Effector memory CD8-positive, alpha-beta T cell (primary cell): Measurements from ENCODE around the gene SMIM13.
"Not testable (repeated sequence)": the region's sequence is repeated elsewhere in the genome, so short reads cannot be mapped to it uniquely, and the experiment has no call there.

Experiments used
- ATAC-seq: fragments of 150-1000 bp; cut with Tn5 transposase; replicated peaks from 2 replicates; pipeline ENCODE4 v1.10.0; 2021; ENCODE audit warnings: mild to moderate bottlenecking, moderate library complexity
- DNase-seq, 3 experiments: peaks; one replicate each; pipeline ENCODE4 v3.0.0; 2021
- H3K27ac Mint-ChIP-seq, 2 donors: one replicate each; pipeline ENCODE4 v1.8.0; 2022; ENCODE audit warnings: mild to moderate bottlenecking in 2 of 2, mixed read lengths in 2 of 2, moderate library complexity in 2 of 2
- H3K27me3 Mint-ChIP-seq, 2 donors: one replicate each; pipeline ENCODE4 v1.8.0; 2022; ENCODE audit warnings: mixed read lengths in 2 of 2
- H3K36me3 Mint-ChIP-seq: one replicate; pipeline ENCODE4 v1.8.0; 2022; ENCODE audit warnings: mild to moderate bottlenecking, moderate library complexity, mixed read lengths; ENCODE audit not compliant: insufficient read depth
- H3K4me1 Mint-ChIP-seq, 2 donors: one replicate each; pipeline ENCODE4 v1.8.0; 2022; ENCODE audit warnings: low read depth in 2 of 2, mixed read lengths in 2 of 2
- H3K4me3 Mint-ChIP-seq, 2 donors: one replicate each; pipeline ENCODE4 v1.8.0; 2022; ENCODE audit warnings: mild to moderate bottlenecking in 2 of 2, mixed read lengths in 2 of 2, moderate library complexity in 2 of 2
- H3K9me3 Mint-ChIP-seq, 2 donors: one replicate each; pipeline ENCODE4 v1.8.0; 2022; ENCODE audit warnings: mixed read lengths in 2 of 2

Gene SMIM13

GRCh38 chr6:11066505-11067347 lies 26.9 kb upstream of the SMIM13 start:
- Mint-ChIP-seq H3K27ac (no peak overlapping the region), H3K9me3 (no peaks in the 10 kb centered on the region), H3K4me1 (no peaks in the 10 kb centered on the region), H3K27me3 (peaks cover 0 to 22% of the 10 kb centered on the region in 2 donors), H3K4me3 (no peak overlapping the region), H3K36me3 (peaks cover 2% of the 10 kb centered on the region)
- ATAC-seq (no peak), DNase-seq (no peak)

DNA sequence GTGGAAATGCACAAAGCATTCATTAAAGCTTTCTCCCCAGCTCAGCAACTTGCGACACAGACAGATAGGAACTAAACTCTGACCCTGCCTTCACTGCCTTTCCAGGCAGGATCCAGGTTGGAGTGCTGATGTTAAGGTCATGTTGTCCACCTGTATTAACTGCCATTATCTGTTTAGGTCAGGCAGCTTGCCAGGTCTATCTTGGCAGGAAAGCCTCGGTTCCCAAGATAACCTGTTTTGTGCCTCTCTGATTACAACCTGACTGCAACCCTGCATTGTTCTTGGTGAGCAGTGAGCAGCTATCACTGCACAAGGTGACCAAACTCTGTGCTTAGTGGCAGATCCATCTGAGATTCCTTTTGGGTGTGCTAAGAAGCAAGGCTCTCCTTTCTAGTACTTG lies 26.3 kb upstream of the SMIM13 start:
- ATAC-seq (no peak), DNase-seq (no peak)
- no peak overlapping the region for H3K27ac Mint-ChIP-seq
- H3K4me1 Mint-ChIP-seq, result no peaks in the 10 kb centered on the region
- H3K36me3 Mint-ChIP-seq, result peaks cover 2% of the 10 kb centered on the region
- no peak overlapping the region for H3K4me3 Mint-ChIP-seq
- H3K27me3 Mint-ChIP-seq, result peaks cover 0 to 25% of the 10 kb centered on the region in 2 donors
- H3K9me3 Mint-ChIP-seq, result no peaks in the 10 kb centered on the region

GRCh38 chr6:11069760-11070159 lies 23.9 kb upstream of the SMIM13 start:
- no peak overlapping the region for H3K27ac Mint-ChIP-seq
- H3K9me3 Mint-ChIP-seq, result no peaks in the 10 kb centered on the region
- peaks cover 2% of the 10 kb centered on the region for H3K36me3 Mint-ChIP-seq
- H3K4me1 Mint-ChIP-seq, result no peaks in the 10 kb centered on the region
- DNase-seq (no peak), ATAC-seq (no peak)
- H3K4me3 Mint-ChIP-seq, result no peak overlapping the region
- H3K27me3 Mint-ChIP-seq, result peaks cover 0 to 11% of the 10 kb centered on the region in 2 donors

- Mint-ChIP-seq H3K36me3 (peaks cover 2% of the 10 kb centered on the region), H3K27ac (no peak overlapping the region), H3K27me3 (peaks cover 0 to 11% of the 10 kb centered on the region in 2 donors), H3K9me3 (no peaks in the 10 kb centered on the region), H3K4me1 (no peaks in the 10 kb centered on the region), H3K4me3 (no peak overlapping the region)
- DNase-seq (no peak), ATAC-seq (no peak)
Observed at GRCh38 chr6:11072101-11072500, 21.5 kb upstream of the SMIM13 start.

GRCh38 chr6:11076540-11076939 lies 17.1 kb upstream of the SMIM13 start:
- no peak overlapping the region for H3K4me3 Mint-ChIP-seq
- DNase-seq, result no peak
- no peaks in the 10 kb centered on the region for H3K4me1 Mint-ChIP-seq
- no peaks in the 10 kb centered on the region for H3K9me3 Mint-ChIP-seq
- no peak overlapping the region for H3K27ac Mint-ChIP-seq
- peaks cover 0 to 6% of the 10 kb centered on the region in 2 donors for H3K27me3 Mint-ChIP-seq
- H3K36me3 Mint-ChIP-seq, result no peaks in the 10 kb centered on the region
- no peak for ATAC-seq

DNA sequence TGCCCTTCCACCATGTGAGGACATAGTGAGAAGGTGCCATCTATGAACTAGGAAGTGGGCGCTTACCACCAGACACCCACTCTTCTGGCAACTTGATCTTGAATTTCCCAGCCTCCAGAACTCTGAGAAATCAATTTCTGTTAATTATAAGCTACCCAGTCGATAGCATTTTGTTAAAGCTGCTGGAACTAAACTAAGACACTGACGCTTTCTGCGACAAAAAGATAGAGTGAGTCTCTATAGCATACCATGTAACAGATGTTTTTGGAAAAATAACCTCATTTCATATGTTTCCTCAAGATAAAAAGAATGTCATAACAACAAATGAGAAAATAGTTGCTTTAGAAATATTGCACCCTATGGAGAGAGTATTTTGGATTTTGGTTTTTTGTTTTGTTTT lies 15.4 kb upstream of the SMIM13 start:
- Mint-ChIP-seq H3K27me3 (peaks cover 0 to 6% of the 10 kb centered on the region in 2 donors), H3K36me3 (no peaks in the 10 kb centered on the region), H3K4me3 (no peak overlapping the region), H3K4me1 (no peaks in the 10 kb centered on the region), H3K9me3 (no peaks in the 10 kb centered on the region), H3K27ac (no peak overlapping the region)
- DNase-seq (no peak), ATAC-seq (no peak)

DNA sequence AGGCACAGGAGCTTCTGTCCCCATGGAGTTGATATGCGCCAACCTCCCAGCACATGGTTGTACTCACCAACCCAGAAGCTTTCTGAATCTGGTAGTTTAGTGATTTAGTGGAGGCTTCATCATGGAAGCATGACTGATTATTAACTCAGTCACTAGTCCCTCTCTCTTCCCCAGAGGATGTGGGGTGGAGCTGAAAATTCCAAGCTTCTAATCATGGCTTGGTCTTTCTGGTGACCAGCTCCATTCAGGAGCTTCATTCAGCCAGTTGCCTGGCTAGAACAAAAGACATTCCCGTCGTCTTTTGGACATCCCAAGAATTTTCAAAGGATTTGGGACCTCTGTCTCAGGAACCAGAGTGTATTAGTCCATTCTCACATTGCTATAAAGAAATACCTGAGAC lies 13.3 kb upstream of the SMIM13 start:
- Mint-ChIP-seq H3K9me3 (no peaks in the 10 kb centered on the region), H3K4me1 (no peaks in the 10 kb centered on the region), H3K27ac (no peak overlapping the region), H3K27me3 (peaks cover 6 to 12% of the 10 kb centered on the region in 2 donors), H3K4me3 (no peak overlapping the region), H3K36me3 (no peaks in the 10 kb centered on the region)
- ATAC-seq (no peak), DNase-seq (no peak)

GRCh38 chr6:11083491-11083890 lies 10.1 kb upstream of the SMIM13 start:
- Mint-ChIP-seq H3K9me3 (no peaks in the 10 kb centered on the region), H3K4me1 (no peaks in the 10 kb centered on the region), H3K36me3 (no peaks in the 10 kb centered on the region), H3K27me3 (peaks cover 9 to 18% of the 10 kb centered on the region in 2 donors), H3K4me3 (no peak overlapping the region), H3K27ac (no peak overlapping the region)
- ATAC-seq (no peak), DNase-seq (no peak)

- Mint-ChIP-seq H3K36me3 (no peaks in the 10 kb centered on the region), H3K4me1 (no peaks in the 10 kb centered on the region), H3K27me3 (peaks cover 14 to 23% of the 10 kb centered on the region in 2 donors), H3K9me3 (no peaks in the 10 kb centered on the region), H3K4me3 (no peak overlapping the region), H3K27ac (no peak overlapping the region)
- no peak for DNase-seq
- ATAC-seq, result no peak
Observed at GRCh38 chr6:11083956-11084355, 9.7 kb upstream of the SMIM13 start.

DNA sequence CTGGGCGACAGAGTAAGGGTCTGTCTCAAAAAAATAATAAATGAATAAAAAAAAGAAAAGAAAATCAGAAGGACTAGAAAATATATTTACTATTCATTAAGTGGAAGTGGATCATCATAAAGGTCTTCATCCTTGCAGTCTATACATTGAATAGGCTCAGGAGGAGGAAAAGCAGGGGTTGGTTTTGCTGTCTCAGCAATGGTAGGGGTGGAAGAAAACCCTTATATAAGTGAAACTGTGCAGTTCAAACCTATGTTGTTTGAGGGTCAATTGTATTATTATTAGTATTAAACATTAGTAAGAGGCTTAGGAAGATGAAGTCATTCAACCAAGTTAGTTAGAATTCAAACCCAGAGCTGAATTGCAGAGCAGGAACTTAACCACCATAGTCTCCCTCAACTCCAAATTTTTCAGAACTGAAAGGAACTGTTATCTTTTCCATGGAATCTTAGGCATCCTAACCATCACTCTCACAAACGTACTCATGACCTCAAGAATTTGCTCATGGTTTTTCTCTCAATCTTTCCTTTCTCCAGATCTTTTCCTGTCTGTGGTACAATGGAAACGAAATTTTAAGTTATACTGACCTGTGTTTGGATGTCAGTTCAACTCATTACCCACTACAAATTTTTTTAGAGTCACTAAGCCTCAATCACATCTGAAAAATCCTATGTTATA lies 7.7 kb upstream of the SMIM13 start:
- Mint-ChIP-seq H3K4me3 (no peak overlapping the region), H3K36me3 (no peaks in the 10 kb centered on the region)

DNA sequence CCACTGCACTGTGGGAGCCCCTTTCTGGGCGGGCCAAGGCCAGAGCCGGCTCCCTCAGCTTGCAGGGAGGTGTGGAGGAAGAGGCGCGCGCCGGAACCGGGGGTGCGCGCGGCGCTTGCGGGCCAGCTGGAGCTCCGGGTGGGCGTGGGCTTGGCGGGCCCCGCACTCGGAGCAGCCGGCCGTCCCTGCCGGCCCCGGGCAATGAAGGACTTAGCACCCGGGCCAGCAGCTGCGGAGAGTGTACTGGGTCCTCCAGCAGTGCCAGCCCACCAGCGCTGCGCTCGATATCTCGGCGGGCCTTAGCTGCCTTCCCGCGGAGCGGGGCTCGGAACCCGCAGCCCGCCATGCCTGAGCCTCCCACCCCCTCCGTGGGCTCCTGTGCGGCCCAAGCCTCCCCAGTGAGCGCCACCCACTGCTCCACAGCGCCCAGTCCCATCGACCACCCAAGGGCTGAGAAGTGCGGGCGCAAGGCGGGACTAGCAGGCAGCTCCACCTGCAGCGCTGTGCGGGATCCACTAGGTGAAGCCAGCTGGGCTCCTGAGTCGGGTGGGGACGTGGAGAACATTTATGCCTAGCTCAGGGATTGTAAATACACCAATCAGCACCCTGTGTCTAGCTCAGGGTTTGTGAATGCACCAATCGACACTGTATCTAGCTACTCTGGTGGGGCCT lies 6.4 kb upstream of the SMIM13 start:
- H3K9me3 Mint-ChIP-seq, H3K36me3 Mint-ChIP-seq, H3K4me3 Mint-ChIP-seq, H3K4me1 Mint-ChIP-seq, DNase-seq, ATAC-seq, H3K27ac Mint-ChIP-seq: not testable (repeated sequence)
- H3K27me3 Mint-ChIP-seq, result peaks cover 15 to 28% of the 10 kb centered on the region in 2 donors

More for the DNA sequence above, 7.7 kb upstream of the SMIM13 start:
- no peak overlapping the region for H3K27ac Mint-ChIP-seq
- no peaks in the 10 kb centered on the region for H3K4me1 Mint-ChIP-seq
- no peaks in the 10 kb centered on the region for H3K9me3 Mint-ChIP-seq
- DNase-seq (no peak), ATAC-seq (no peak)
- H3K27me3 Mint-ChIP-seq, result peaks cover 15 to 28% of the 10 kb centered on the region in 2 donors

DNA sequence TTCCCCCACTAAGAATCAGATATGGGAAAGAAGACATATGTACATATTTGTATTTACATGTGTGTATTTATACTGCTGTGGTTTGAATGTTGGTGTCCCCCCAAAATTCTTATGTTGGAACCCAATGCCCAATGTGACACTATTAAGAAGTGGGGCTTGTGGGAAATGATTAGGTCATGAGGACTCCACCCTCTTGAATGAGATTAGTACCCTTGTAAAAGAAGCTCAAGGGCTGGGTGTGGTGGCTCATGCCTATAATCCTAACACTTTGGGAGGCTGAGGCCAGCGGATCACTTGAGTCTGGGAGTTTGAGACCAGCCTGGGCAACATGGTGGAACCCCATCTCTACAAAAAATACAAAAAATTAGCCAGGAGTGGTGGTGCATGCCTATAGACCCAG lies 3.9 kb upstream of the SMIM13 start:
- peaks cover 9 to 17% of the 10 kb centered on the region in 2 donors for H3K27me3 Mint-ChIP-seq
- H3K4me3 Mint-ChIP-seq, result no peak overlapping the region
- H3K36me3 Mint-ChIP-seq, result peaks cover 10% of the 10 kb centered on the region
- H3K4me1 Mint-ChIP-seq, result peaks cover 6 to 11% of the 10 kb centered on the region in 2 donors
- H3K9me3 Mint-ChIP-seq, result no peaks in the 10 kb centered on the region
- no peak overlapping the region for H3K27ac Mint-ChIP-seq
- no peak for ATAC-seq
- DNase-seq, result no peak

DNA sequence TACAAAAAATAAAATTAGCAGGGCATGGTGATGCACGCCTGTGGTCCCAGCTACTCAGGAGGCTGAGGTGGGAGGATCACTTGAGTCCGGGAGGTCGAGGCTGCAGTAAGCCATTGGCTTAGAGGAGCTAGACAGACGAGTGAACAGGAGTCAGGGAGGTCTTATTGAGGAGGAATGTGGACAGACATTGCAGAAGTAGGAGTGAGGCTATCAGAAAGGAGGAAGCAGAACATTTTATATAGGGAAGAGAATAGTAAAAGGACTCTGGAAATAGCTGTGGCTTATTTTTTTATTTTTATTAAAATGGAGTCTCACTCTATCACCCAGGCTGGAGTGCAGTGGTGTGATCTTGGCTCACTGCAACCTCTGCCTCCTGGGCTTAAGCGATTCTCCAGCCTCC lies 2.5 kb upstream of the SMIM13 start:
- not testable (repeated sequence) for H3K27ac Mint-ChIP-seq, H3K9me3 Mint-ChIP-seq, ATAC-seq, H3K4me3 Mint-ChIP-seq, DNase-seq
- H3K4me1 Mint-ChIP-seq, result peaks cover 10 to 24% of the 10 kb centered on the region in 2 donors
- H3K27me3 Mint-ChIP-seq, result peaks cover 9 to 15% of the 10 kb centered on the region in 2 donors
- H3K36me3 Mint-ChIP-seq, result peaks cover 15% of the 10 kb centered on the region
